Activated CD8-positive, alpha-beta memory T cell treated with anti-CD3 and anti-CD28 coated beads, Interleukin-2, amount 50 U/mL, for 24 hours (primary cell): ENCODE data around the gene HNRNPA2B1.

Source experiments
- DNase-seq: peaks from one replicate; pipeline ENCODE4 v3.0.0-alpha.2; 2020; ENCODE audit errors: extremely low read depth

HNRNPA2B1 gene

GRCh38 chr7:26200444-26201246 is at the start of gene HNRNPA2B1:
Gene HNRNPA2B1 (minus strand): TSS chr7:26200746. CDS start chr7:26200577, 169 bp downstream.
- DNase-seq: peak; percentile 96

GRCh38 chr7:26250239-26250638 is 49.7 kb upstream of the HNRNPA2B1 start:
- no peak for DNase-seq

GRCh38 chr7:26245150-26245549 is 44.6 kb upstream of the HNRNPA2B1 start:
- DNase-seq: no peak

- DNase-seq: no peak
These were observed 37.5 kb upstream of the HNRNPA2B1 start for GRCh38 chr7:26238032-26238431.

- no peak for DNase-seq
These were observed 36.7 kb upstream of the HNRNPA2B1 start for GRCh38 chr7:26237035-26237807.

GRCh38 chr7:26233902-26234511 is 33.5 kb upstream of the HNRNPA2B1 start:
- no peak for DNase-seq

- DNase-seq: no peak
These were observed 27.4 kb upstream of the HNRNPA2B1 start for GRCh38 chr7:26227987-26228386.

- DNase-seq: no peak
These were observed 23.8 kb upstream of the HNRNPA2B1 start for GRCh38 chr7:26224359-26224758.

GRCh38 chr7:26216049-26216448 is 15.5 kb upstream of the HNRNPA2B1 start:
- no peak for DNase-seq

GRCh38 chr7:26213807-26214515 is 13.4 kb upstream of the HNRNPA2B1 start:
- no peak for DNase-seq

GRCh38 chr7:26212921-26213718 is 12.6 kb upstream of the HNRNPA2B1 start:
- no peak for DNase-seq

GRCh38 chr7:26208040-26208439 is 7.5 kb upstream of the HNRNPA2B1 start:
- no peak for DNase-seq

GRCh38 chr7:26203016-26203415 is 2.5 kb upstream of the HNRNPA2B1 start:
- DNase-seq: no peak

- no peak for DNase-seq
These were observed 1.8 kb upstream of the HNRNPA2B1 start for GRCh38 chr7:26202019-26202990.

GRCh38 chr7:26201247-26202018 is 887 bp upstream of the HNRNPA2B1 start, which contains the start of gene CBX3:
Gene CBX3 (plus strand): TSS chr7:26201745. CDS start chr7:26202999, 1,254 bp downstream.
- peak; percentile 84 for DNase-seq

- peak; percentile 43 for DNase-seq
These were observed 505 bp downstream of the HNRNPA2B1 start for GRCh38 chr7:26200038-26200443.

- DNase-seq: peak; percentile 30
These were observed 1.1 kb downstream of the HNRNPA2B1 start for GRCh38 chr7:26199301-26200037.

GRCh38 chr7:26198781-26199169 is 1.8 kb downstream of the HNRNPA2B1 start:
- no peak for DNase-seq
